Suprapubic skin (tissue), 4 donors: ENCODE measurements around the gene PLIN1.

Experiments used
- POLR2A ChIP-seq, 2 donors: fragments of 450-650 bp; IDR thresholded peaks; one replicate each; pipeline ENCODE4 v1.6.1; 2017; ENCODE audit warnings: antibody characterized with exemption in 2 of 2, mild to moderate bottlenecking in 2 of 2, moderate library complexity in 2 of 2
- POLR2AphosphoS5 ChIP-seq, 3 donors: sonication (generic); formaldehyde crosslinking; IDR thresholded peaks; one replicate each; pipeline ENCODE4 v1.6.1; 2017; ENCODE audit warnings: antibody characterized with exemption in 3 of 3
- TF ChIP-seq, protein P1 (sequence below), 2 donors: fragments of 200-600 bp in 1 of 2; fragments of 450-650 bp in 1 of 2; sonication (generic) in 1 of 2; IDR thresholded peaks; one replicate each; pipeline ENCODE4 v1.5.1; 2016 to 2019; ENCODE audit warnings: antibody characterized with exemption in 2 of 2, mild to moderate bottlenecking in 1 of 2, moderate library complexity in 1 of 2

GRCh38 chr15:89671687-89672086 is 7.5 kb downstream of the PLIN1 start:
- TF ChIP-seq, protein P1, sequence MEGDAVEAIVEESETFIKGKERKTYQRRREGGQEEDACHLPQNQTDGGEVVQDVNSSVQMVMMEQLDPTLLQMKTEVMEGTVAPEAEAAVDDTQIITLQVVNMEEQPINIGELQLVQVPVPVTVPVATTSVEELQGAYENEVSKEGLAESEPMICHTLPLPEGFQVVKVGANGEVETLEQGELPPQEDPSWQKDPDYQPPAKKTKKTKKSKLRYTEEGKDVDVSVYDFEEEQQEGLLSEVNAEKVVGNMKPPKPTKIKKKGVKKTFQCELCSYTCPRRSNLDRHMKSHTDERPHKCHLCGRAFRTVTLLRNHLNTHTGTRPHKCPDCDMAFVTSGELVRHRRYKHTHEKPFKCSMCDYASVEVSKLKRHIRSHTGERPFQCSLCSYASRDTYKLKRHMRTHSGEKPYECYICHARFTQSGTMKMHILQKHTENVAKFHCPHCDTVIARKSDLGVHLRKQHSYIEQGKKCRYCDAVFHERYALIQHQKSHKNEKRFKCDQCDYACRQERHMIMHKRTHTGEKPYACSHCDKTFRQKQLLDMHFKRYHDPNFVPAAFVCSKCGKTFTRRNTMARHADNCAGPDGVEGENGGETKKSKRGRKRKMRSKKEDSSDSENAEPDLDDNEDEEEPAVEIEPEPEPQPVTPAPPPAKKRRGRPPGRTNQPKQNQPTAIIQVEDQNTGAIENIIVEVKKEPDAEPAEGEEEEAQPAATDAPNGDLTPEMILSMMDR (IDR thresholded peaks at IDR 0.05), result no peak
- TF ChIP-seq POLR2A (IDR thresholded peaks at IDR 0.05), result no peak
- TF ChIP-seq POLR2AphosphoS5 (IDR thresholded peaks at IDR 0.05), result no peak
